ENCODE results near the gene CAMK2B.

CAMK2B gene

DNA sequence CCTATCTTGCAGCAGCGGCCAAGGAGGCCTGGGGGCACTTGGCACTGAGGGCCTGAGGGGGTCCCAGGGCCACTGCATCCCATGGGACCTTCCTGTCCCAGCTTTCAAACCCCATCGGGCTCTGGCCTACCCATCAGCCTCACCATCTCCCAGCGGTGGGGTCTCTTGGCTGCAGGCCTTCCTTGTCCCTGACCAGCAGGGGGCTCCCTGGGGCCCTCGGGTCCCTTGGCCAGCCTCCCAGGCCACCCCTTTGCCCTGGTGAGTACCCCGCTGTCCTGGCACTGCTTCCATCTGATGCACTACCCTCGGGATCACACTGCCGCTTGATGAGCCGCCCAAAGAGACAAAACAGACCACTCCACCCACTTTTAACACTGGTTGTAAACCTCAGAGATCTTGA is 81.1 kb downstream of the CAMK2B start:
- TF ChIP-seq, protein P1, sequence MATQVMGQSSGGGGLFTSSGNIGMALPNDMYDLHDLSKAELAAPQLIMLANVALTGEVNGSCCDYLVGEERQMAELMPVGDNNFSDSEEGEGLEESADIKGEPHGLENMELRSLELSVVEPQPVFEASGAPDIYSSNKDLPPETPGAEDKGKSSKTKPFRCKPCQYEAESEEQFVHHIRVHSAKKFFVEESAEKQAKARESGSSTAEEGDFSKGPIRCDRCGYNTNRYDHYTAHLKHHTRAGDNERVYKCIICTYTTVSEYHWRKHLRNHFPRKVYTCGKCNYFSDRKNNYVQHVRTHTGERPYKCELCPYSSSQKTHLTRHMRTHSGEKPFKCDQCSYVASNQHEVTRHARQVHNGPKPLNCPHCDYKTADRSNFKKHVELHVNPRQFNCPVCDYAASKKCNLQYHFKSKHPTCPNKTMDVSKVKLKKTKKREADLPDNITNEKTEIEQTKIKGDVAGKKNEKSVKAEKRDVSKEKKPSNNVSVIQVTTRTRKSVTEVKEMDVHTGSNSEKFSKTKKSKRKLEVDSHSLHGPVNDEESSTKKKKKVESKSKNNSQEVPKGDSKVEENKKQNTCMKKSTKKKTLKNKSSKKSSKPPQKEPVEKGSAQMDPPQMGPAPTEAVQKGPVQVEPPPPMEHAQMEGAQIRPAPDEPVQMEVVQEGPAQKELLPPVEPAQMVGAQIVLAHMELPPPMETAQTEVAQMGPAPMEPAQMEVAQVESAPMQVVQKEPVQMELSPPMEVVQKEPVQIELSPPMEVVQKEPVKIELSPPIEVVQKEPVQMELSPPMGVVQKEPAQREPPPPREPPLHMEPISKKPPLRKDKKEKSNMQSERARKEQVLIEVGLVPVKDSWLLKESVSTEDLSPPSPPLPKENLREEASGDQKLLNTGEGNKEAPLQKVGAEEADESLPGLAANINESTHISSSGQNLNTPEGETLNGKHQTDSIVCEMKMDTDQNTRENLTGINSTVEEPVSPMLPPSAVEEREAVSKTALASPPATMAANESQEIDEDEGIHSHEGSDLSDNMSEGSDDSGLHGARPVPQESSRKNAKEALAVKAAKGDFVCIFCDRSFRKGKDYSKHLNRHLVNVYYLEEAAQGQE (IDR thresholded peaks at IDR 0.05; ENCODE audit: insufficient read depth in 1 of 2, low read depth in 2 of 2, low read length in 2 of 2) = no peak
- TF ChIP-seq SIN3A (IDR thresholded peaks at IDR 0.05; ENCODE audit: borderline replicate concordance, insufficient read depth, low read length) = no peak

DNA sequence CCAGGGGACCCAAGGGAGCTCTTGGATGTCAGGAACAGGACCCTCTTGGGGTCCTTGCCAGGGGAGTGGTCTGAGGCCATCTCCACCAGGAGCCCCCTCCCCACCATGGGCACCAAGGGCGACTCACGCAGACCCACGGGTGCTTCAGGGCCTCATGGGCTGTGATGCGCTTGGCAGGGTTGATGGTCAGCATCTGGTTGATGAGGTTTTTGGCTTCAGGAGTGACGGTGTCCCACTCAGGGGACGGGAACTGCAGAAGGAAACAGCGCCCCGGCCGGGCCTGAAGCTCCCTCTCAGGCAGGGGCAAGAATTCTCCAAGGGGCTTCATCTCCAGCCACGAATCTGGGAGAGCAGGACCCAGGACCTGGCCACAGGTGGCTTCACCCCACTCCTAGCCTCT is 83.3 kb downstream of the CAMK2B start:
- no peak for TF ChIP-seq POLR2AphosphoS5 (IDR thresholded peaks at IDR 0.05; ENCODE audit: low read depth, low read length)
- TF ChIP-seq SIN3A (IDR thresholded peaks at IDR 0.05; ENCODE audit: borderline replicate concordance, insufficient read depth, low read length) = no peak
- no peak for TF ChIP-seq FOXP2 (optimal IDR thresholded peaks at IDR 0.05; ENCODE audit: borderline replicate concordance, extremely low read depth, extremely low read length, insufficient read depth)

DNA sequence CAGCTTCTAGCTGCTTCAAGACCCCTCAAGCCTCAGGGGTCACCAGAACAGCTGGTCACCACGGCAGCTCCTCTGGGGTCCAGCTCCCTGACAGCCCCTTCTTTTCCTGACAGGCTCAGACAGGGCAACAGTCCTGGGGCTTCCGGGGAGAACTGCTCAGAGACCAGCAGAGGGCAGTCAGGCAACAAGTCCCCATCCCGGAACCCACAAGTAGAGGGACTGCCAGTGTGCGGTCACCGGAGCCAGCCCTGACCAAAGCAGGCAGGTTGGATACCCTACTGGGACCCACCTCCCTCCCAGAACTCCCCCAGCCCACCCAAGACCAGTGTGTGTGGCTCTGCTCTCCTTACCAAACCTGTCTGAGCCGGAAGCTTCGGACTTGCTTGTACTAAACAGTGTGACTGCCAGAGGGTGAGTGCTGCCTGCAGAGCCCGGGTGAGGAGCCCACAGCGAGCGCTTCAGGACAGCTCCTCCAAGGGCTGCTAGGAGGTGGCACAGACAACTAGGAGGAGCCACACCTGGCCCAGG is 84.3 kb downstream of the CAMK2B start:
- no peak for TF ChIP-seq POLR2AphosphoS5 (IDR thresholded peaks at IDR 0.05; ENCODE audit: low read depth, low read length)
- no peak for TF ChIP-seq SIN3A (IDR thresholded peaks at IDR 0.05; ENCODE audit: borderline replicate concordance, insufficient read depth, low read length)
- TF ChIP-seq, protein P1 (IDR thresholded peaks at IDR 0.05; ENCODE audit: insufficient read depth in 1 of 2, low read depth in 2 of 2, low read length in 2 of 2) = no peak
- TF ChIP-seq TAF1 (IDR thresholded peaks at IDR 0.05; ENCODE audit: borderline replicate concordance, insufficient read depth, low read length) = no peak
- no peak for TF ChIP-seq FOXP2 (optimal IDR thresholded peaks at IDR 0.05; ENCODE audit: borderline replicate concordance, extremely low read depth, extremely low read length, insufficient read depth)

DNA sequence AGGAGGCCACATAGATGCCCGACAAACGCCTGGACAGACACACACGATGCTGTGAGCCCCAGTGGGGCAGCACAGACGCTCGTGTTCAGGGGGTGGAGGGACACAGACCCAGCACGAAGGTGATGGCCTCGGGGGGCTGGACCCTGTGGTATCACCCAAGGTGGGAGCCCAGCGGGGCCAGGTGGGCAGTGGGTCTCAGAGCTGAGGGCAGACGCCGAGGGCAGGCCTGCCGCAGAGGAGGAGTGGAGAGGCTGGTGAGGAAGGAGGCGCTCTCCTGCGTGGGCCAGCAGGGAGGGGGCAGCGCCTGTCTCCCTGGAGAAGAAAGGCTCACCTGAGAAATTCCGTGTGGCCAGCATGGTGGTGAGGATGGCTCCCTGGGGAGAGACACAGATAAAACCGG is 85.0 kb downstream of the CAMK2B start:
- TF ChIP-seq, protein P1 (IDR thresholded peaks at IDR 0.05; ENCODE audit: insufficient read depth in 1 of 2, low read depth in 2 of 2, low read length in 2 of 2) = no peak
- TF ChIP-seq POLR2AphosphoS5 (IDR thresholded peaks at IDR 0.05; ENCODE audit: low read depth, low read length) (no peak), FOXP2 (optimal IDR thresholded peaks at IDR 0.05; ENCODE audit: borderline replicate concordance, extremely low read depth, extremely low read length, insufficient read depth) (no peak), TAF1 (IDR thresholded peaks at IDR 0.05; ENCODE audit: borderline replicate concordance, insufficient read depth, low read length) (no peak), SIN3A (IDR thresholded peaks at IDR 0.05; ENCODE audit: borderline replicate concordance, insufficient read depth, low read length) (no peak)

GRCh38 chr7:44239361-44239760 is 86.0 kb downstream of the CAMK2B start:
- TF ChIP-seq POLR2AphosphoS5 (IDR thresholded peaks at IDR 0.05; ENCODE audit: low read depth, low read length) (no peak), SIN3A (IDR thresholded peaks at IDR 0.05; ENCODE audit: borderline replicate concordance, insufficient read depth, low read length) (no peak), TAF1 (IDR thresholded peaks at IDR 0.05; ENCODE audit: borderline replicate concordance, insufficient read depth, low read length) (no peak), FOXP2 (optimal IDR thresholded peaks at IDR 0.05; ENCODE audit: borderline replicate concordance, extremely low read depth, extremely low read length, insufficient read depth) (no peak)

GRCh38 chr7:44238116-44238695 is 87.2 kb downstream of the CAMK2B start:
- TF ChIP-seq SIN3A (IDR thresholded peaks at IDR 0.05; ENCODE audit: borderline replicate concordance, insufficient read depth, low read length) = no peak
- no peak for TF ChIP-seq POLR2AphosphoS5 (IDR thresholded peaks at IDR 0.05; ENCODE audit: low read depth, low read length)
- no peak for TF ChIP-seq FOXP2 (optimal IDR thresholded peaks at IDR 0.05; ENCODE audit: borderline replicate concordance, extremely low read depth, extremely low read length, insufficient read depth)
- no peak for TF ChIP-seq TAF1 (IDR thresholded peaks at IDR 0.05; ENCODE audit: borderline replicate concordance, insufficient read depth, low read length)
- TF ChIP-seq, protein P1 (IDR thresholded peaks at IDR 0.05; ENCODE audit: insufficient read depth in 1 of 2, low read depth in 2 of 2, low read length in 2 of 2) = no peak

All from PFSK-1 (cell line).